ENCODE data around the gene XCR1.
A peak's percentile ranks its signal among the peaks of the same experiment; 100 is the strongest.

Gene XCR1

DNA sequence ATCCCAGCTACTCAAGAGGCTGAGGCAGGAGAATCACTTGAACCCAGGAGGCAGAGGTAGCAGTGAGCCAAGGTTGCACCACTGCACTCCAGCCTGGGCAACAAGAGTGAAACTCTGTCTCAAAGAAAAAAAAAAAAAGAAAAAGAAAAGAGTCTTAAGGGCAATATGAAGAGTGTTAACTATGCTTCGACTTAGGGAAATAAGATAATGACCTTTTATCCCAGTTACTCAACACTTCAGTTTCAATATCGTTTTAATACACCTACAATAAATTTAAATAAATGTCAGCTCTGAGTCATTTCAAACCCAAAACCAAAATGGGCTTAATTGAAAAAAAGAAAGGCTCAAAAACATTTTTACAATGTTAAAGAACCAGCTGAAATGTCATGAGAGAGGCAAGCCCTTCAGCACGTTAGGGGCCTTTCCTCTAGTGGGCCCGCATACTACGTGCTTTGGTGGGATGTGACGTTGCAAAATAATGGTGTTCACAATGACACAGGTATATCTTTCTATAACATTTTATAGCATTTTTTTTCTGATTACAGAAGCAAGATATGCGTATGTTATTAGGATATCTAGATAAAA lies 47.0 kb downstream of the XCR1 start:
- no peak for DNase-seq

DNA sequence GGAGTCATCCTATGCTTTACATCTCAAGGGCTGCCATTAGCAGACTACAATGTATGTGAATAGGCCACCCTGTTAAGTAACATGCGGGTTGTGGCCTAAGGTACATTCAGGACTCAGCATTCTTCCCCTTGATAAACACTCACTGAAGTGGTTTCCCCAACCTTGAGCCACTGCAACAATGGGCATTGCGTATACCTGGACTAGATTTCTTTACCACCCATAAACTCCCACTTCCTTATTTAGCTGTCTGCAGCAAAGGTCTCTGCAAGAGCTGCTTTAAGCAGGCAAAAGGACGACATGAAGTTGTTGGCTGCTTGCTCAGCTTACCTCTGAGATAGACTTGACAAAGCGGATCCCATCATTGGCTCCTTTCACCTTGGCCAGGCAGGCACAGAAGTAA lies 47.9 kb downstream of the XCR1 start:
- DNase-seq: no peak

DNA sequence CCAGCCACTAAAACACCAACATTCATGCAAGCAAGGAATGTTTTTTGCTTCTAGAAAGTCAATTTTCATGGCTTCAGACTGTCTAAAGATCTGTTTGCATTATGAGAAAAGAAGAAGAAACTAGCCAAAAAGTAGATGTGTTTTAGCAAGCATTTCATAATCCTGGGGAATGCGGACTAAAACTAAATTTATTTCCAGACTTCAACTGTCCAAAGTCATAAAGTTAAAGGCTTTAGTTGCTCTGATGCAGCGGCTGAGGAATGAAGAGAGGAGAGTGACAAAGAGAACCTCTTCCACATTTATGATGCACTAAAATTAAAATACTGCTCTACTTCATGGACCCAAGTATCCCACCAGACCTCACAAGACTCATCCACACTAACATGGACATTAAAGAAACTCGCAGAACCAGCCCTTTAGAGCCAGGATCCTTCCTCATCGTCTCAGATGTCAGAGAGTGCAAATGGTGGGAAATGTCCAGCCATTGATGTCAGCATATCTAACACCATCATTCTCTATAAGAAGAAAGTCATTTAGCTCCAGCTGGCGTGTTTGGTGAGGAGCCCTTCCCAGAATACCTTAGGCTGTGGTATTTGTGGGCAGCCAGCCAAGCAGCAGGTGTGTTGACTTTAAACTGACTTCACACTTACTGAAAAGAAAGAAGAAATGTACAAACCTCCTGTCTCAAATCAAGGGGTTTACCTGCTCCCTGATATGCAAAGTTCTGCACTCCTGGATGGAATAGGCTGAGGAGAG lies 49.1 kb downstream of the XCR1 start:
- DNase-seq: peak; percentile 43

GRCh38 chr3:45976191-45977091 lies 50.8 kb downstream of the XCR1 start:
- DNase-seq: peak; percentile 22

DNA sequence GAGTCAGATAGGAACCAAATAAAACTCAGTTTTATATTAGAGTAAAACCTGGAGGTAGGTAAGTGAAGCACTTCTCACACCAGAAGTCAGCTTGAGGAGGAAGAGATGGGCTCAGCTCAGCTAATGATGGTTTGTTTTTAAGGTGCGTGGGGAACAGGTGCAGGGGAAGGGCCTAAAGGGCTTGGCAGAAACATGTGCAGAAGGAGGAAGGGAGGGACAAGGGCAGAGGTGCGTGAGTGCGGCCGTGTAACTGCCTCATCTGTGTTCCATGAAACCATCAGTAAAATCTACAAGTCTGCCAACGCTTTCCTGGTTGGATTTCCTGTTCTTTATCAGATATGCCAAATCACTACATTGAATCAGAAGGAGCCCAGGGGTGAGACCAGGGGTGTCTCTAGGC lies 51.6 kb downstream of the XCR1 start:
- peak; percentile 32 for DNase-seq

GRCh38 chr3:45974686-45975085 lies 52.6 kb downstream of the XCR1 start:
- DNase-seq: no peak

DNA sequence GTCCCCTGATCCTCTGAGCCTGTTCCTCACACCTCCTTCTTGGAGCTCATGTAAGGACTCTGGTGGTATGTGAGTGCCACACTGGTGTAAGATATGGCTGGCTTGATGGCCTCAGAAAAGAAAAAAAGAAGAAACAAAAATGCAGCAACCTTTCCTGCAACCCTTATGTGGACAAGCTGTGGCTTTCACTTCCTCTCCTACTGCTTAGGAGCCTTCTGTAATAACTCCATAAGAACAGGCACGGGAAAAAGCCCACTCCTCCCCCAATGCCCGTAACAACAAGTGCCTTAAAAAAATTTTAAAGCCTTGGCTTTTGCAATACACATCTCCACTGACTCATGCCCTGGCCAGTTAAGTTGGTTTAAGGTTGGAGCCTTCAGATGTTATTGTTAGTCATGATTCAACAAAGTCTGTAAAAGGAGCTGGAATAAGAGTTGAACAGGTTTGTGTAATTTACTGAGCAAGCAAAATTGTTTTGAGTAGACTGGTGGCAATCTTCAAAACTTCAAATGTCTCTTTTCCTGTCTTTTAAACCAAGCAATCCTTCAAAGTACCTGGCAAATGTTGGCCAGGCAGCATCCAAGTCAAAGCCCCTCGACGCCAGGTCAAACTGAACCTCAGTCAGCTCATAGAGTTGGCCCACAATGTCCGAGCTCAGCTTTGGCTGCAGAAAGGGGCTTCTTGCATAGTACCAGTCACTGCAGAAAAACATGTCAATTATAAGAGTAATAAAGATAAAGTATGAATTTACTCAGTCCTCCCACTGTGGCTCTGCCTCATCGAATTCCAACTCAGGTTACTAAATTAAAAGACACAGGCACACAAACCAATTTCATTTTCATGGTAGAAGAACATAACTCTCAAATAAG lies 54.5 kb downstream of the XCR1 start:
- no peak for DNase-seq

- no peak for DNase-seq
These were observed 57.3 kb downstream of the XCR1 start for GRCh38 chr3:45969953-45970352.

DNA sequence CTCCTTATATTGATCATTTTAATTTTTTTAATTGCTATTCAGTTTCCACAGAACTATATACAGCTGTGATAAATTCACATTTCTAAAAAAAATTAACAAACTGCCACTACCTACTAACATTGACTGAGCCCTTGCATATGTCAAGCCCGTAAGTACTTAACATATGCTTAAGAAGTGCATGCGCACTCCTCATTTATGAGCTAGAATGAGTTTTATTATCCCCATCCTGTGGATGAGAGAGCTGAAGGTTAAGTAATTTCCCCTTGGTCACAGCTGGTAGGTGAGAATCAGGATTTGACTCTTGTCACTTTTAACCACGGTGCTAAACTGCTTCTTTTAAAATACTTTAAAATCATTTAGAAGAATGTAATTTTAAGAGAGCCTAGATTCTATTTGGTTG lies 58.2 kb downstream of the XCR1 start:
- DNase-seq: no peak

GRCh38 chr3:45968706-45969105 lies 58.6 kb downstream of the XCR1 start:
- no peak for DNase-seq

DNA sequence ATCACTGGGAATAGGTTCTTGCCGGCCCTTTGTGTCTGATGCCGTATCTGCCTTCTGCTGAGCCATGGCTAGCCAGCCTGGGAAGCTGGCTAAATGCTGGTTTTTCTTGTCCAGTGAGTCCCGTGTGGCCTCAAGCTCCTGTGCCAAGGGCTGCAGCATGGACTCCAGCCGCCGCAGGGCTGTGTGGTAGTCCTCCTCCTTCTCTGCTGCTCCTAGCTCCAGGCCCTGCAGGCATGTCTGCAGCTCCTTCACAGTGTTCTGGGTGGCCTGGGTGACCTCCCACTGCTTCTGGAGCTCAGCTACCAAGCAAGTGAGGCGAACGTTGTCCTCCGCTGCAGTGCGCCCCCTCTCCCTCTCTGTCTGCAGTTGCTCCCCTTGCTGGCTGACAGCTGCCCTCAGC lies 59.1 kb downstream of the XCR1 start:
- no peak for DNase-seq

GRCh38 chr3:45967724-45968123 lies 59.6 kb downstream of the XCR1 start:
- DNase-seq: no peak

Data from stimulated activated naive CD4-positive, alpha-beta T cell treated with Interleukin-2 at 50 U/mL for 16 hours (primary cell).